Naive thymus-derived CD4-positive, alpha-beta T cell (primary cell): Measurements from ENCODE around the gene PCDHA10. TPM values are rescaled to one million over a fixed set of nuclear protein-coding genes. Genes with fewer than 3 reads are reported as not detected.

ENCODE experiments used
- polyA plus RNA-seq, 2 donors: library from polyadenylated mRNA; unstranded; fragments of 300-500 nt; fragmentation: Illumina TruSeq; gene quantifications; one replicate each; pipeline ENCODE4 v1.2.3, GENCODE V29; 2021
- total RNA-seq, 6 experiments: library from RNA in 5 of 6; stranded (reverse) in 5 of 6; gene quantifications; 1 replicate in 5 of 6; 2 replicates in 1 of 6; pipeline ENCODE4 v1.2.3 and lab custom pipeline; 2021 to 2026

Gene PCDHA10
- total and polyA plus RNA-seq, 7 experiments from 2014 or later = not detected

Other genes starting within 250 kb of the PCDHA10 start
- 100 to 1,000 TPM in 1 of 5 experiments, 10 to 100 TPM in 2, 1 to 10 TPM in 1, under 1 TPM in 1; 0.56 to 198 (median 10.1) TPM for gene CD14, start 222.7 kb upstream of the PCDHA10 start, total RNA-seq
- gene CD14, start 222.7 kb upstream of the PCDHA10 start, polyA plus RNA-seq = 1 to 10 TPM; 2.5 to 2.9 TPM
- 10 to 100 TPM; 24.5 to 55.3 (median 36.4) TPM for gene TMCO6, start 216.4 kb upstream of the PCDHA10 start, total RNA-seq
- 10 to 100 TPM; 17.1 to 20.4 TPM for gene TMCO6, start 216.4 kb upstream of the PCDHA10 start, polyA plus RNA-seq
- 10 to 100 TPM; 33.2 to 68.7 (median 43.5) TPM for gene NDUFA2, start 208.3 kb upstream of the PCDHA10 start, total RNA-seq
- 100 to 1,000 TPM; 147 to 149 TPM for gene NDUFA2, start 208.3 kb upstream of the PCDHA10 start, polyA plus RNA-seq
- gene IK, start 208.1 kb upstream of the PCDHA10 start, total RNA-seq = 100 to 1,000 TPM; 118 to 186 (median 179) TPM
- gene IK, start 208.1 kb upstream of the PCDHA10 start, polyA plus RNA-seq = 100 to 1,000 TPM; 192 to 207 TPM
- 10 to 100 TPM; 28.5 to 47.6 (median 37.8) TPM for gene WDR55, start 191.0 kb upstream of the PCDHA10 start, total RNA-seq
- 10 to 100 TPM; 10.5 to 20.9 TPM for gene WDR55, start 191.0 kb upstream of the PCDHA10 start, polyA plus RNA-seq
- 1 to 10 TPM; 2.1 to 5.0 (median 3.3) TPM for gene DND1, start 182.3 kb upstream of the PCDHA10 start, total RNA-seq
- gene DND1, start 182.3 kb upstream of the PCDHA10 start, polyA plus RNA-seq = under 1 TPM in 1 of 2 donors, not detected in 1; 0.15 TPM
- 10 to 100 TPM; 48.7 to 85.7 (median 68.5) TPM for gene HARS1, start 164.5 kb upstream of the PCDHA10 start, total RNA-seq
- gene HARS1, start 164.5 kb upstream of the PCDHA10 start, polyA plus RNA-seq = 10 to 100 TPM; 62.2 to 68.8 TPM
- 10 to 100 TPM; 25.4 to 59.6 (median 38.8) TPM for gene HARS2, start 164.4 kb upstream of the PCDHA10 start, total RNA-seq
- gene HARS2, start 164.4 kb upstream of the PCDHA10 start, polyA plus RNA-seq = 10 to 100 TPM; 23.5 to 30.7 TPM
- 10 to 100 TPM; 37.7 to 63.0 (median 55.1) TPM for gene ZMAT2, start 155.4 kb upstream of the PCDHA10 start, total RNA-seq
- 10 to 100 TPM; 75.1 to 76.4 TPM for gene ZMAT2, start 155.4 kb upstream of the PCDHA10 start, polyA plus RNA-seq
- gene PCDHA1, start 69.8 kb upstream of the PCDHA10 start, total RNA-seq = not detected
- gene PCDHA1, start 69.8 kb upstream of the PCDHA10 start, polyA plus RNA-seq = not detected
- not detected for gene PCDHA2, start 61.0 kb upstream of the PCDHA10 start, total RNA-seq
- gene PCDHA2, start 61.0 kb upstream of the PCDHA10 start, polyA plus RNA-seq = not detected
- gene PCDHA3, start 54.8 kb upstream of the PCDHA10 start, total RNA-seq = not detected
- gene PCDHA3, start 54.8 kb upstream of the PCDHA10 start, polyA plus RNA-seq = not detected
- gene PCDHA4, start 48.8 kb upstream of the PCDHA10 start, total RNA-seq = not detected
- not detected for gene PCDHA4, start 48.8 kb upstream of the PCDHA10 start, polyA plus RNA-seq
- not detected for gene PCDHA5, start 34.3 kb upstream of the PCDHA10 start, total RNA-seq
- not detected for gene PCDHA5, start 34.3 kb upstream of the PCDHA10 start, polyA plus RNA-seq
- not detected for gene PCDHA6, start 27.9 kb upstream of the PCDHA10 start, total RNA-seq
- gene PCDHA6, start 27.9 kb upstream of the PCDHA10 start, polyA plus RNA-seq = not detected
- not detected for gene PCDHA7, start 21.6 kb upstream of the PCDHA10 start, total RNA-seq
- gene PCDHA7, start 21.6 kb upstream of the PCDHA10 start, polyA plus RNA-seq = not detected
- not detected for gene PCDHA8, start 14.7 kb upstream of the PCDHA10 start, total RNA-seq
- not detected for gene PCDHA8, start 14.7 kb upstream of the PCDHA10 start, polyA plus RNA-seq
- not detected for gene PCDHA9, start 7.5 kb upstream of the PCDHA10 start, total RNA-seq
- not detected for gene PCDHA9, start 7.5 kb upstream of the PCDHA10 start, polyA plus RNA-seq
- not detected for gene PCDHA11, start 13.1 kb downstream of the PCDHA10 start, total RNA-seq
- not detected for gene PCDHA11, start 13.1 kb downstream of the PCDHA10 start, polyA plus RNA-seq
- not detected for gene PCDHA12, start 19.4 kb downstream of the PCDHA10 start, total RNA-seq
- gene PCDHA12, start 19.4 kb downstream of the PCDHA10 start, polyA plus RNA-seq = not detected
- gene PCDHA13, start 26.2 kb downstream of the PCDHA10 start, total RNA-seq = not detected
- gene PCDHA13, start 26.2 kb downstream of the PCDHA10 start, polyA plus RNA-seq = not detected
- not detected for gene PCDHAC1, start 70.4 kb downstream of the PCDHA10 start, total RNA-seq
- gene PCDHAC1, start 70.4 kb downstream of the PCDHA10 start, polyA plus RNA-seq = not detected
- not detected for gene PCDHAC2, start 110.6 kb downstream of the PCDHA10 start, total RNA-seq
- gene PCDHAC2, start 110.6 kb downstream of the PCDHA10 start, polyA plus RNA-seq = not detected
- gene PCDHB1, start 195.5 kb downstream of the PCDHA10 start, total RNA-seq = not detected
- not detected for gene PCDHB1, start 195.5 kb downstream of the PCDHA10 start, polyA plus RNA-seq
- under 1 TPM in 4 of 5 experiments, not detected in 1; 0.34 to 0.97 (median 0.72) TPM for gene PCDHB2, start 238.7 kb downstream of the PCDHA10 start, total RNA-seq
- gene PCDHB2, start 238.7 kb downstream of the PCDHA10 start, polyA plus RNA-seq = not detected
- gene PCDHB3, start 244.6 kb downstream of the PCDHA10 start, total RNA-seq = not detected
- not detected for gene PCDHB3, start 244.6 kb downstream of the PCDHA10 start, polyA plus RNA-seq